HG02981 (cell line): ENCODE data around the gene PBRM1.

Experiments used
- ATAC-seq: cut with Tn5 transposase; IDR thresholded peaks from one replicate; pipeline ENCODE4 v1.9.1; 2021; ENCODE audit warnings: mild to moderate bottlenecking, moderate library complexity; ENCODE audit not compliant: unreplicated experiment

The PBRM1 gene

DNA sequence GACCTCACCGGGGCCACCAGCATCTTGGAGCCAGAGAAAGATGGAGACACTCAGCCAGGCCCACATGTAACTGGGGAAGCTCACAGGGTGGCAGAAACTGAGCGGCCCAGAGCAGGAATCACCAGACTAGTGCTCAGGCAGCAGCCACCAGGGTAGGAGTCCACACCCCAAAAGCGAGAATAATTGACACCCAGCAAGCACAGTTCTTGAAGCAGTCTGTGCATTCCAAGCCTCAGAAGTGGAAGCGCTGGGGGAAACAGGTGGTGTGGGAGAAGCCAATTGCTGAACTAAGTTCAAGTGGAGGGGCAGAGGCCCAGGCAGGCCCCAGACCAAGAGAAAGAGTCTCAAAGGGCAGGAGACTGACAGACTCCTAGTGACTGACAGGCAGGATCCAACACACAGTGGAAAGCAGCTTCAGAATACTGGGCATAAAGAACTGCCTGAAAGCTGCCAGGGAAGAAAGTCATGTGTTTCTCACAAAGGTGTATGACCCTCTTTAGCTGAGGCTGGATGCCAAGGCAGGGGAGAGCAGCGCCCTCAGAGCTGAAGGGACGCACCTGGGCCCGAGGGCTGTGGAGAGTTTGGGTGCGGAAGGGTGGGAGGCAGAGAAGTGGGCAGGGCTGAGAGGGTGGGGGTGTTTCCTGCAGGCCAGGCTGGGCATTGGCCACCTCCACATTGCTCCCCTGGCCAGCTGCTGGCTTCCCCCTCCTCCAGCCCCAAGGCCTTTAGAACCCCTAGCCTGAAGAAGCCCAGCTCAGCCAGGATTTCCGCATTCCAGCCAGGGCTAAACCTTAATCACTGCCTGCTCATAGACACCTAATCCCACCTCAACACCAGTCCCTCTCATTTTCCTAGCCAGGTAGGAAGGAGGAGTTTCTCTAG, 159.8 kb downstream of the PBRM1 start:
- no peak for ATAC-seq

DNA sequence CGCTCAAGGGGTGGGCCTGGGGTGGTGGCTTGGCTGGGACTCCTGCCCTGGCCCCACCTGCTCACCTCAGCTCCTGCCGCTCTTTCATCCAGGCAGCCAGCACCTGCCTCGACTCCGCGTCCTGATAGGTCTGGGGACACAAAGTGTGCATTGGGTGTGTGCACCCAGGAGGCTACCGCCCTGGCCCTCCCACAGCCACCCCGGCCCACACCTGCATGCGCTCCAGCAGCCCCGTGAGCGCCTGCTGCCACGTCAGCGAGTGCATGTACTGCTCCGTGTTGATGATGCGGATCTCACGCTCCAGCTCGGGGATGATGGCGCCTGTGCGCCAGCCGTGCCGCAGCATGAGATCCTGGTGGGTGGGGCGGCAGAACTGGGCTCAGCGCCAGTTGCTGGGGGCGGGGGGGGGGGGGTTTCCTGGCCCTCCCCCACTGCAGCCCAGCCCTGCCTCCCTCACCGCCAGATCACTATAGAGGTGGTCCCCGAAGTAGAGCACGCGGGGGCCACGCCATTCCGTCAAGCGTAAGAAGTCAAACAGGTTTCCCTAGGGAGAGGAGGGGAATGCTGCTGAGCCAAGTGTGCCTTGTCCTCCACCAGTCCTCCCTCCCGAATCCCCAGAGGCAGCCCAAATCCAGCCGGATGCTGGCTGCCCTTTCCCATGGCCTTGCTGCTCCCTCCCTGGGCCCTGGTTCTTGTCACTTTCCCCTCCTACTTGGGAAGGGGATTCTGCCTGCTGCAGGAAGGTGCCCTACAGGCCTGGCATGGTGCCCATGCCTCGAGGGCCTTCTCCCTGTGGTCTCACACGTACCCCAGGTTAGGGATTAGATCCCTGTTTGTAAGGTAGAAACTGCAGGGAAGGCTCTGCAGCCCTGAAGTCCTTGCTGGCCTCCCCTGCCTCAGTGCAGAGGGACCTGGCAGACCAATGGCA, 160.7 kb downstream of the PBRM1 start:
- no peak for ATAC-seq

DNA sequence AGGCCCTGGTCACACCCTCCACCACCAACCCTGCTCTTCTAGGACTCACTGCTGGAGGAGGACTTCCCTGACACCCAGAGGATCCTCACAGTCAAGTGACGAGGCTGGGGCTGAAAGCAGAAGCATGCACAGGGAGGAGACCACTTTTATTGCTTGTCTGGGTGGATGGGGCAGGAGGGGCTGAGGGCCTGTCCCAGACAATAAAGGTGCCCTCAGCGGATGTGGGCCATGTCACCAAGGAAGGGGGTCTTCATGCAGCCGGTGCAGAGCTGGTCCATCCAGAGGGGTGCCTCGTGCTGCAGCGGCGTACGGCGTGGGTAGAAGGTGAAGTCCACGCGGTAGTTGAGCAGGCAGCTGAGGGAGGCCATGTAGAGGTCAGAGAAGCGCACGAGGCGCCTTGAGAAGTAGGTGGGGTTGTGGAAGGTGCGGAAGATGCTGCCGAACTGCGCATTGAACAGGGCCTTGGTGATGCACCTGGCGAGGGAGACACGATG, 161.4 kb downstream of the PBRM1 start:
- ATAC-seq, result no peak

DNA sequence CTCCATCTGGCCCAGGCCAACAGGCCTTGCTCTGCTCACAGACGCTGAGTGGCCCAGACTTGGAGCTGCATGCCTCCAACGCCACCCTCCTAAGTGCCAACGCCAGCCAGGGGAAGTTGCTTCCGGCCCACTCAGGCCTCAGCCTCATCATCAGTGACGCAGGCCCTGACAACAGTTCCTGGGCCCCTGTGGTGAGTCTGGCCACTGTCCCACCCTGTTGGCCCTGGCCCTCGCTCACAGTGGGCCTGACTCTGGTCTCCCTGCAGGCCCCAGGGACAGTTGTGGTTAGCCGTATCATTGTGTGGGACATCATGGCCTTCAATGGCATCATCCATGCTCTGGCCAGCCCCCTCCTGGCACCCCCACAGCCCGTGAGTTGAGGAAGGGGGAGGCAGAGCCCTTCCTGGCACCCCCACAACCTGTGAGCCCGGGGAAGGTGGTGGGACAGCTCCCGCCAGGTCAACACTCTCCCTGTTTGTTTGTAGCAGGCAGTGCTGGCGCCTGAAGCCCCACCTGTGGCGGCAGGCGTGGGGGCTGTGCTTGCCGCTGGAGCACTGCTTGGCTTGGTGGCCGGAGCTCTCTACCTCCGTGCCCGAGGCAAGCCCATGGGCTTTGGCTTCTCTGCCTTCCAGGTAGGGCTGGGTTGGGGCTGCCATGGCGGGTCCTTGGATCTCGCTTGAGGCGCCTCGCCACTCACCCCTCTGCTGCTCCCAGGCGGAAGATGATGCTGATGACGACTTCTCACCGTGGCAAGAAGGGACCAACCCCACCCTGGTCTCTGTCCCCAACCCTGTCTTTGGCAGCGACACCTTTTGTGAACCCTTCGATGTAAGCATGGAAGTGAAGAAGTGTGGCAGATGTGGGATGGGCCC, 162.1 kb downstream of the PBRM1 start:
- ATAC-seq, result no peak

DNA sequence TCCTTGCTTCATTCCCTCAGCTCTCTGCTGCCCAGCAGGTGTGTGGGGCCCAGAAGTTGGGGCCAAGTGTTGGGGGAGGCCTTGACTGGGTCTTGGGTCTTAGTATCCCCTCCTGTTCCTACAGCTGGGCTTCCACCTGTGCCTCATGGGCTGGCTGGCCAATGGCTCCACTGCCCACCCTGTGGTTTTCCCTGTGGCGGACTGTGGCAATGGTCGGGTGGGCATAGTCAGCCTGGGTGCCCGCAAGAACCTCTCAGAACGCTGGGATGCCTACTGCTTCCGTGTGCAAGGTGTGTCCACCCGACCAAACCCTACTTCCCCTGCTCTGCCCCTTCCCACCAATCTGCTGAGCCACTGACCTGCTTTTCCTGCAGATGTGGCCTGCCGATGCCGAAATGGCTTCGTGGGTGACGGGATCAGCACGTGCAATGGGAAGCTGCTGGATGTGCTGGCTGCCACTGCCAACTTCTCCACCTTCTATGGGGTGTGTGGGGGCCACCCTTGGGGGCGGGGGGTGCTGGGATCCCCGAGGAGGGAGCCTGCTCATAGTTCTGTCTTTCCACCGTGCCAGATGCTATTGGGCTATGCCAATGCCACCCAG, 163.0 kb downstream of the PBRM1 start:
- no peak for ATAC-seq

DNA sequence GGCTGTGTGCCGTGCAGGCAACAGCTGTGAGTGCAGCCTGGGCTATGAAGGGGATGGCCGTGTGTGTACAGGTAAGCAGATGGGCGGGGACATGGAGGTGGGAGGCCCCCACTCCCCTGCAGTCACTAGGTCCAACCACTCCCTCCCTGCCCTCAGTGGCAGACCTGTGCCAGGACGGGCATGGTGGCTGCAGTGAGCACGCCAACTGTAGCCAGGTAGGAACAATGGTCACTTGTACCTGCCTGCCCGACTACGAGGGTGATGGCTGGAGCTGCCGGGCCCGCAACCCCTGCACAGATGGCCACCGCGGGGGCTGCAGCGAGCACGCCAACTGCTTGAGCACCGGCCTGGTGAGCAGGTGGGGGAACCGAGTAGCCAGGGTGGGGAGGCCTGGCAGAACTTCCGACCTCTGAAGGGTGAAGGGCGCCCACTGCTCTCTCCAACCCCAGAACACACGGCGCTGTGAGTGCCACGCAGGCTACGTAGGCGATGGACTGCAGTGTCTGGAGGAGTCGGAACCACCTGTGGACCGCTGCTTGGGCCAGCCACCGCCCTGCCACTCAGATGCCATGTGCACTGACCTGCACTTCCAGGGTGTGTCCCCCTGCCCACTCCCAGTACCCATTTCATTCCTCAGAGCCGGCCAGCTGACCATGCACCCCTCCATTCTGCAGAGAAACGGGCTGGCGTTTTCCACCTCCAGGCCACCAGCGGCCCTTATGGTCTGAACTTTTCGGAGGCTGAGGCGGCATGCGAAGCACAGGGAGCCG, 163.6 kb downstream of the PBRM1 start:
- ATAC-seq, result no peak

DNA sequence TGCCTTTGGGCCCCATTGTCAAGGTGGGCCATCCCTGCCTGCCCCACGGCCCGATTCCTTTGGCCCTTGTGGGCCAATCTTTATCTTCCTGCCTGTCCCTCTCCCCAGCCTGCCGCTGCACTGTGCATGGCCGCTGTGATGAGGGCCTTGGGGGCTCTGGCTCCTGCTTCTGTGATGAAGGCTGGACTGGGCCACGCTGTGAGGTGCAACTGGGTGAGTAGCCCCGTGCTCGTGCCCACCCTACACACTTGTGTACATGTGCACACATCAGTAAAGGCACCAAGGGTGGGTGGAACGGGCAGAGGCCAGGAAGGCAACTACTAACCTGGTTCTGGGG, 164.3 kb downstream of the PBRM1 start:
- ATAC-seq, result no peak

DNA sequence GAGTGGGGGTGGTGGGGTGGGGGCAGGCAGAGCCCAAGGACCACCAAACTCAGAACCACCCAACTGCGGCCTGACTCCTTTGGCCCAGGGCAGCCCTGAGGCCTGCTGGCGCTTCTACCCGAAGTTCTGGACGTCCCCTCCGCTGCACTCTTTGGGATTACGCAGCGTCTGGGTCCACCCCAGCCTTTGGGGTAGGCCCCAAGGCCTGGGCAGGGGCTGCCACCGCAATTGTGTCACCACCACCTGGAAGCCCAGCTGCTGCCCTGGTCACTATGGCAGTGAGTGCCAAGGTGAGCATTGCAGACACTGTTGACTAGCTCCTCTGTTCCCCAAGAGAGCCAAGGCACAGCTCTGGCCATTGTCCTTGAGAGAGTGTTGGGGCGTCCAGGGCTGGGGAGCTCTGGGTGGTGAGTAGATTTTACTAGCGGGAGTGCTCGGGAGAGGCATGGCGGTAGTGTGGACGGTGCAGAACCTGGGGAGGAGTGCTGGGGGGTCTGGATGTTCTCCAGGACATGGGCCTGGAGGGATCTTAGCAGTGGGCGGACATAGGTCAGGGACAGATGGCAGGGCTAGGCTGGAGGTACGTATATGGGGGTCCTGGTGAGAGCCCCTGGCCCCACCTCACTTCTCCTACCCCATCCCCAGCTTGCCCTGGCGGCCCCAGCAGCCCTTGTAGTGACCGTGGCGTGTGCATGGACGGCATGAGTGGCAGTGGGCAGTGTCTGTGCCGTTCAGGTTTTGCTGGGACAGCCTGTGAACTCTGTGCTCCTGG, 164.8 kb downstream of the PBRM1 start:
- ATAC-seq, result no peak

DNA sequence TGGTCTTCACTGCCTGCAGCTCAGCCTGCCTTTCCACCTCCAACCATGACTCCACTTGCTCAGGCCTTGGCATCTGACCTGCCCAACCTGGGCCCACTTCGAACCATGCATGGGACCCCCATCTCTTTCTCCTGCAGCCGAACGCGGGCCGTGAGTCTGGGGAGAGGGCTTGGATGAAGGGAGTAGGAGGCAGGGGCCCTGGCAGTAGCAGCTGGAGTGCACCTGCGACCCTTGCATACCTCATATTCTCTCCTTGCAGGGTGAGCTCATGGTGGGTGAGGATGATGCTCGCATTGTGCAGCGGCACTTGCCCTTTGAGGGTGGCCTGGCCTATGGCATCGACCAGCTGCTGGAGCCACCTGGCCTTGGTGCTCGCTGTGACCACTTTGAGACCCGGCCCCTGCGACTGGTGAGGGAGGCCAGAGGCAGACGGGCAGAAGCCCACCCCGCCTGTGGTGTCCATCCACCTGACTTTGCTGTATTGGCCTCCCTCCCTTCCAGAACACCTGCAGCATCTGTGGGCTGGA, 165.5 kb downstream of the PBRM1 start:
- ATAC-seq, result no peak

DNA sequence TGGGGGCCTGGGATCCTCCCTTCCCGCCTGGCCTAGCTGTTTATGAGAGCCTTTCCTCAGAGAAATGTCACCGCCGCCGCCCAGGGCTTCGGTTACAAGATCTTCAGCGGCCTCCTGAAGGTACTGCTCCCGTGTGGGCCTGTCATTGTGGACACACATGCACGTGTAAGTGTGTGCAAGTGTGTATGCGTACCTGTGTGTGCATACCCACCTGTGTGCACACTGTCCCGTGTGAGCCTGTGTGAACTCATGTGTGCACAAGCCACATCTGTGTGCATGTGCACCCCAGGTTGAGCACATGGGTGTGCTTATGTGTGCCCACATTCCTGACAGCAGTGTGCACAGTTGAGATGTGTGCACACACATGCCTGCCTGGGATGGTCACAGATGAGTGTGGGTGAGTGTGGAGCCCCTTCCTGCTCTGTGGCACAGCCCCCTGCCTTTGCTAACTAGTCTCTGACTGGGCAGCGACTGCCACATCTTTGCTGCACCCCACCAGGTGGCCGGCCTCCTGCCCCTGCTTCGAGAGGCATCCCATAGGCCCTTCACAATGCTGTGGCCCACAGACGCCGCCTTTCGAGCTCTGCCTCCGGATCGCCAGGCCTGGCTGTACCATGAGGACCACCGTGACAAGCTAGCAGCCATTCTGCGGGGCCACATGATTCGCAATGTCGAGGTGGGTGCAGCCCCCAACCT, 166.1 kb downstream of the PBRM1 start:
- no peak for ATAC-seq

DNA sequence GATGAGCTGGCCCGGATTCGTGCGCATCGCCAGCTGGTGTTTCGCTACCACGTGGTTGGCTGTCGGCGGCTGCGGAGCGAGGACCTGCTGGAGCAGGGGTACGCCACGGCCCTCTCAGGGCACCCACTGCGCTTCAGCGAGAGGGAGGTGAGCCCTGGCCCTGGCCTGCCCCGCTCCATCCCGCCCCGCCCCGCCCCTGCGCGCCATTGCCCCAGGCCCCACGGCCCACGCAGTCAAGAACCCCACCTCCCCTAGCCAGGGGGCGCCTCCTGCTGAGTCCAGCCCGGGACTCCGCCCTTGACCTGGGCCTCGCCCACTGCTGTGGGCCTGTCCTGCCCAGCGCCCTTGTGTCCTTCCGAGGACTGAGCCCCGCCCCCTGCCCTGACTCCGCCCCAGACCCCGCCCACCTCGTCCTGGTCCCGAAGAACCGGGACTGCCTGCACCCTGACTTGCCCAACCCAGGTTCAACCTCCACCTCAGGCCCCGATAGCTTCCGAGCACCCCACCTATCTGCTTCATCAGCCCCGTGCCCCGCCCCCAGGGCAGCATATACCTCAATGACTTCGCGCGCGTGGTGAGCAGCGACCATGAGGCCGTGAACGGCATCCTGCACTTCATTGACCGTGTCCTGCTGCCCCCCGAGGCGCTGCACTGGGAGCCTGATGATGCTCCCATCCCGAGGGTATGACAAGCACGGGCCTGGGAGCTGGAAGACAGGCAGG, 166.8 kb downstream of the PBRM1 start:
- no peak for ATAC-seq

DNA sequence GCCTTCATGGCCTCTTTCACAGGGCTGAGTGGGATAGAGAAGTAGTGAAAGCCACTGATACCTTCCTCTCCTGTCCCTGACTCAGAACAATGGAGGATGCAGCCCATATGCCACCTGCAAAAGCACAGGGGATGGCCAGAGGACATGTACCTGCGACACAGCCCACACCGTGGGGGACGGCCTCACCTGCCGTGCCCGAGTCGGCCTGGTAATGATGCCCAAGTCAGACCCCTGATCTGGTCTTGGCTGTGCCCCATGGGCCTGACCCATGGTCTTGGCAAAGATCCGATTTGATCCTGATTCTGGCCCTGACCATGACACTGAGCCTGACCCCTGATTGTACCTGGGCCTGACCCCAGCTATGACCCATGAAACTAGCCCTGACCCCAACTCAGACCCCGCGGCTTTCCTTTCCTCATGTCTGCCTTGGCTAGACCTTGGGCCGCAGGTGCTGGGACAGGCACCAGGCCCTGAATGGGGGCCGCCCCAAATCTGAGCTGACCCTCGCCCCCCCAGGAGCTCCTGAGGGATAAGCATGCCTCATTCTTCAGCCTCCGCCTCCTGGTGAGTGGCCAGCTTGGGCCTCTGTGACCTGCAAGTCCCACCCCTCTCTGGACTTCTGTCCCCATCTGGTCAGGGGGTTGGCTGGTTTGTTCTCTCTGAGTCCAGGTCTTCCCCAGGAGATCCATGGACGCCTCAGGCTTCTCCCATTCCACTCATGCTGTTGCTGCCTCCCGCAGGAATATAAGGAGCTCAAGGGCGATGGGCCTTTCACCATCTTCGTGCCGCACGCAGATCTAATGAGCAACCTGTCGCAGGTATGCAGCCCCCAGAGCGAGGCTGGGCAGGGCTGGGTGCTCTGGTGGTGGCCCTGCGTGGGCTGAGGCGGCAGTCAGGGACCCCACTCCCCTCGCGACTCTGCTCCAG, 167.7 kb downstream of the PBRM1 start:
- ATAC-seq, result no peak

DNA sequence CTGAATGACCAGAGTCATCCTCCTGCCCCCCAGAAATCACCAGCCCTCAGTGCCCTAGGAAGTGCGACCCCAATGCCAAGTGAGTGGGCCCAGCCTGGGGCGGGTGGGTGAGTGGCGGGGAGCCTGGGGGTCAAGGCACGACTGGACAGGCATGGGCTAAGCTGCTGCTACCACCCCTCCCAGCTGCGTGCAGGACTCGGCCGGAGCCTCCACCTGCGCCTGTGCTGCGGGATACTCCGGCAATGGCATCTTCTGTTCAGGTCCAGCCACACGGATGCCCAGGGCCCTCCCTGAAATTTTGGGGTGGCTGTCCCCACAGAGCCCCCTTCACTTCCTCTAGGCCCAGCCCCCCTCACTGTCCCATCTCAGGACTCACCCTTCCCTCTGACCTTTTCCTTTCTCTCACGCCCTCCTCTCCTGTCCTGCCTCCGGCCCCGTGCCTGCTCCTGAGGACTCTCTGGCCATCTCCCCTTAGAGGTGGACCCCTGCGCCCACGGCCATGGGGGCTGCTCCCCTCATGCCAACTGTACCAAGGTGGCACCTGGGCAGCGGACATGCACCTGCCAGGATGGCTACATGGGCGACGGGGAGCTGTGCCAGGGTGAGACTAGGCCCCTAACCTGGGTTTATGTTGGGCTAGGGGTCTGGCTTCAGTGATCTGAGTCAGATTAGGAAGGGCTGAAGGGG, 169.1 kb downstream of the PBRM1 start:
- ATAC-seq, result no peak

DNA sequence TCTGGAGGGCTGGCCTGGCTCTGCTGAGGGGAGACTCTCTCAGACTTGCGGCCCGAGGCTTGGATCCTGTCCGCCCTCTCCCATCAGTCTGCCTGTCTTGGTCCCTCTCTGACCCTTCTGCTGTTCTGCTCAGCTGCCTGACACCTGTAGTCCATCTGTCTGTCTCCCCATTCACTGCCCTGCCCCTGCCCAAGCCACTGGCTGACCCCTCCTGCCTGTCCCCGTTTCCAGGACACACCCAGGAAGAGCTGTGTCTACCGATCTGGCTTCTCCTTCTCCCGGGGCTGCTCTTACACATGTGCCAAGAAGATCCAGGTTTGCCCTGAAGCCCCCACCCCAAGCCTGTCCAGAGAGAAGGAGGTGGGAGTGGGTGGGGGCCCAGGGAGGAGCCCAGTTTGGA, 170.5 kb downstream of the PBRM1 start:
- no peak for ATAC-seq

DNA sequence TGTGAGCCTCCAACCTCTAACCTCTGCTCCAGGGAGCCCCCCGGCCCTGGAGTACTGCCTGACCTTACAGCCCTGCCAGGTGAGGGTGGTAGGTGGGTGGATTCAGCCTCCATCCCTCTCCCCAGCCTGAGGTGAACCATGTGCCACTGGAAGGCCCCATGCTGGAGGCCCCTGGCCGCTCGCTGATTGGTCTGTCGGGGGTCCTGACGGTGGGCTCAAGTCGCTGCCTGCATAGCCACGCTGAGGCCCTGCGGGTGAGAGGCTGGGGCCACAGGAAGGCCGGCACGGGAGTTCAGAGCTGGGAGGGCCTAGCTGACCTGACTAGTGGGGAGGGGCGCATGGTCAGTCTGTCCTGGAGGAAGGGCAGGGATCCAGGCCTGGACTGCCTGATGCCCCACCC, 171.1 kb downstream of the PBRM1 start:
- no peak for ATAC-seq

DNA sequence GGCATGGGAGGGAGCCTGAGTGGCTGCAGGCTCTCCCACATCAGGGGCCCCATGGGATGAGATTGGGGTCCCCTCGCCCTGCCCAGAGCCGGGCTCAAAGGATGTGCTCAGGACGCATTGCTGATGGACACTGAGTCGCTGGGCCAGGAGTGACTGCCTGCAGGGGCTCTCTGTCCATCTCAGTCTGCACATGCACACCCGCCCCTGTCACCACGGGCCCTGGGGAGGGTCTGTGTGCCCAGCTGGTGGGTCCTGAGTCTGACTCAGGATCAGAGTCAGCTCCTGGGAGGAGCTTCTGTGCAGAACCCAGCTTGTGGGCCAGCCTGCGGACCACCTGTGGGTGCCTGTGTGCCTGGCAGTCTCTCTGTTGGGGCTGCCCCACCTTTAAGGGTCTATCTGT, 172.4 kb downstream of the PBRM1 start:
- no peak for ATAC-seq
